Sigmoid colon (tissue), 4 donors: ENCODE results near the gene CAV3.

Experiments used
- EP300 ChIP-seq, 4 donors: sonication (generic); formaldehyde crosslinking; IDR thresholded peaks; one replicate each; pipeline ENCODE4 v1.6.1; 2017; ENCODE audit warnings: antibody characterized with exemption in 4 of 4
- POLR2A ChIP-seq, 2 donors: fragments of 450-650 bp; IDR thresholded peaks; one replicate each; pipeline ENCODE4 v1.6.1; 2016; ENCODE audit warnings: antibody characterized with exemption in 2 of 2, mild to moderate bottlenecking in 2 of 2, moderate library complexity in 2 of 2
- POLR2AphosphoS5 ChIP-seq, 4 donors: sonication (generic); formaldehyde crosslinking; IDR thresholded peaks; one replicate each; pipeline ENCODE4 v1.6.1; 2017; ENCODE audit warnings: antibody characterized with exemption in 4 of 4
- TF ChIP-seq, protein P1 (sequence below), 4 experiments: fragments of 450-650 bp in 3 of 4; fragments of 200-600 bp in 1 of 4; IDR thresholded peaks; one replicate each; pipeline ENCODE4 v1.5.1; 2016 to 2019; ENCODE audit warnings: antibody characterized with exemption in 4 of 4, mild to moderate bottlenecking in 3 of 4, moderate library complexity in 2 of 4

DNA sequence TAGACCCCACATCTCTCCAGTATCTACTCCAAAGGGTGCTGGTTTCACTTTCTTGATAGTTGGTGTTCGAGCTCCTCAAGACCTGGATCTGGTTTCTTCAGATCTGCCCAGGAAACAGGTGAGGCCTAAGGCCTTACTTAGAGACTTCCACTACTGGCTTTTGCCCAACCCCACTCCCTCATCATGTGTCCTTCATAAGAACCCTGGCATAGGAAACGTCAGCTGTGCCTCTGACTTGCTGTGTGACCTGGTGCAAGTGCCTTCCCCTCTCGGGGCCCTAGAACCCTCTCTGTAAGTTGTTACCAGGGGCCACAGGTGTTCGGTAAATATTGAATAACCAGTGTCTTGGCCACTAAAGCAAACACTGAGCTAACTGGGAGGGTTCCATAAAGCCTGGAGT is 31.9 kb downstream of the CAV3 start:
- TF ChIP-seq, protein P1, sequence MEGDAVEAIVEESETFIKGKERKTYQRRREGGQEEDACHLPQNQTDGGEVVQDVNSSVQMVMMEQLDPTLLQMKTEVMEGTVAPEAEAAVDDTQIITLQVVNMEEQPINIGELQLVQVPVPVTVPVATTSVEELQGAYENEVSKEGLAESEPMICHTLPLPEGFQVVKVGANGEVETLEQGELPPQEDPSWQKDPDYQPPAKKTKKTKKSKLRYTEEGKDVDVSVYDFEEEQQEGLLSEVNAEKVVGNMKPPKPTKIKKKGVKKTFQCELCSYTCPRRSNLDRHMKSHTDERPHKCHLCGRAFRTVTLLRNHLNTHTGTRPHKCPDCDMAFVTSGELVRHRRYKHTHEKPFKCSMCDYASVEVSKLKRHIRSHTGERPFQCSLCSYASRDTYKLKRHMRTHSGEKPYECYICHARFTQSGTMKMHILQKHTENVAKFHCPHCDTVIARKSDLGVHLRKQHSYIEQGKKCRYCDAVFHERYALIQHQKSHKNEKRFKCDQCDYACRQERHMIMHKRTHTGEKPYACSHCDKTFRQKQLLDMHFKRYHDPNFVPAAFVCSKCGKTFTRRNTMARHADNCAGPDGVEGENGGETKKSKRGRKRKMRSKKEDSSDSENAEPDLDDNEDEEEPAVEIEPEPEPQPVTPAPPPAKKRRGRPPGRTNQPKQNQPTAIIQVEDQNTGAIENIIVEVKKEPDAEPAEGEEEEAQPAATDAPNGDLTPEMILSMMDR (IDR thresholded peaks at IDR 0.05) = no peak
- no peak for TF ChIP-seq POLR2AphosphoS5 (IDR thresholded peaks at IDR 0.05)
- TF ChIP-seq EP300 (IDR thresholded peaks at IDR 0.05) = no peak
- no peak for TF ChIP-seq POLR2A (IDR thresholded peaks at IDR 0.05)
